Measurements from ENCODE around the gene SOX5.

GRCh38 chr12:23948291-23948690, 1.2 kb downstream of the SOX5 start:
- TF ChIP-seq CTCF (IDR thresholded peaks at IDR 0.05) (no peak), POLR2AphosphoS5 (IDR thresholded peaks at IDR 0.05) (no peak), POLR2A (IDR thresholded peaks at IDR 0.05) (no peak), EP300 (IDR thresholded peaks at IDR 0.05) (no peak)

Measured in sigmoid colon (tissue), 4 donors.